K562 (cell line): ENCODE data around the gene DEDD. TPM values are rescaled to one million over a fixed set of nuclear protein-coding genes. Genes with fewer than 3 reads are reported as not detected.

Experiments used
- BACH1 ChIP-seq: fragments of 200-800 bp; sonication (Bioruptor generic); IDR thresholded peaks from 2 replicates; pipeline ENCODE4 v1.6.1; 2016; ENCODE audit warnings: missing genetic modification characterization, missing compliant biosample characterization
- BDP1 ChIP-seq: IDR thresholded peaks from 3 replicates; pipeline ENCODE4 v1.6.1; 2011; ENCODE audit not compliant: insufficient read length, insufficient read depth
- EP300 ChIP-seq: IDR thresholded peaks from 2 replicates; pipeline ENCODE4 v1.6.1; 2012; ENCODE audit warnings: low read length, improper control_type of control experiment
- ESRRA ChIP-seq: fragments of 450-650 bp; IDR thresholded peaks from 2 replicates; pipeline ENCODE4 v1.6.1; 2014; ENCODE audit warnings: low read depth, mild to moderate bottlenecking, moderate library complexity, borderline replicate concordance
- FIP1L1 ChIP-seq: fragments of 200-400 bp; formaldehyde crosslinking; IDR thresholded peaks from 2 replicates; pipeline ENCODE4 v1.6.1; 2018; ENCODE audit warnings: mild to moderate bottlenecking, low read depth, low read length; ENCODE audit not compliant: poor library complexity, severe bottlenecking
- FOXJ2 ChIP-seq: fragments of 200-800 bp; sonication (Bioruptor generic); IDR thresholded peaks from 2 replicates; pipeline ENCODE4 v1.6.1; 2016; ENCODE audit warnings: missing genetic modification characterization, missing compliant biosample characterization
- FOXP1 ChIP-seq: sonication (generic); formaldehyde crosslinking; IDR thresholded peaks from 2 replicates; pipeline ENCODE4 v1.8.0; 2022; ENCODE audit warnings: mild to moderate bottlenecking, missing genetic modification reagents
- HINFP ChIP-seq: fragments of 450-650 bp; conservative IDR thresholded peaks from 2 replicates; pipeline ENCODE4 v1.6.1; 2016; ENCODE audit warnings: missing genetic modification characterization, low read depth, mild to moderate bottlenecking, control low read depth, missing compliant biosample characterization
- ID3 ChIP-seq, 2 experiments: fragments of 250-450 bp in 1 of 2; fragments of 450-650 bp in 1 of 2; sonication (Bioruptor Pico) in 1 of 2; IDR thresholded peaks; 2 replicates each; pipeline versions ENCODE4 v1.6.1 to v1.8.0; 2016 to 2021; ENCODE audit warnings: mild to moderate bottlenecking in 2 of 2, moderate library complexity in 2 of 2, missing compliant biosample characterization in 1 of 2, missing genetic modification characterization in 1 of 2
- MAZ ChIP-seq, 2 experiments: fragments of 450-650 bp in 1 of 2; sonication (generic) in 1 of 2; formaldehyde crosslinking; IDR thresholded peaks in 1 of 2; conservative IDR thresholded peaks in 1 of 2; 2 replicates each; pipeline versions ENCODE4 v1.4.0 to v1.5.0; 2020; ENCODE audit warnings: mild to moderate bottlenecking in 1 of 2, missing genetic modification reagents in 1 of 2
- MTA1 ChIP-seq: fragments of 450-650 bp; IDR thresholded peaks from 2 replicates; pipeline ENCODE4 v1.6.1; 2017; ENCODE audit warnings: borderline replicate concordance
- MYBL2 ChIP-seq, 2 experiments: fragments of 450-650 bp in 1 of 2; sonication (generic) in 1 of 2; formaldehyde crosslinking in 1 of 2; IDR thresholded peaks; 2 replicates each; pipeline versions ENCODE4 v1.6.1 to v1.8.1; 2017 to 2022; ENCODE audit warnings: borderline replicate concordance in 1 of 2, inconsistent platforms in 1 of 2, low read depth in 1 of 2, mild to moderate bottlenecking in 1 of 2, missing genetic modification reagents in 1 of 2, moderate library complexity in 1 of 2
- NONO ChIP-seq, 2 experiments: fragments of 200-400 bp in 1 of 2; fragments of 450-650 bp in 1 of 2; formaldehyde crosslinking in 1 of 2; IDR thresholded peaks; 2 replicates each; pipeline ENCODE4 v1.6.1; 2017; ENCODE audit warnings: low read depth in 2 of 2, mild to moderate bottlenecking in 2 of 2, moderate library complexity in 2 of 2, low read length in 1 of 2
- SMC3 ChIP-seq: conservative IDR thresholded peaks from 2 replicates; pipeline ENCODE4 v1.6.1; 2011; ENCODE audit warnings: low read depth, low read length, improper control_type of control experiment; ENCODE audit not compliant: insufficient read depth
- ZBTB9 ChIP-seq: fragments of 450-650 bp; formaldehyde crosslinking; IDR thresholded peaks from 2 replicates; pipeline ENCODE4 v1.4.0; 2020; ENCODE audit warnings: mild to moderate bottlenecking, moderate library complexity
- ZNF197 ChIP-seq: fragments of 200-800 bp; sonication (Bioruptor generic); IDR thresholded peaks from 2 replicates; pipeline ENCODE4 v1.6.1; 2016; ENCODE audit warnings: low read depth, missing genetic modification characterization, missing compliant biosample characterization
- polyA plus RNA-seq, 8 experiments: library from polyadenylated mRNA; depleted of rRNA in 4 of 8; stranded (reverse) in 5 of 8; unstranded in 3 of 8; fragments of >200 nt; fragmentation: Nextera tagmentation in 2 of 8; fragmentation: Illumina TruSeq in 1 of 8; extraction: Ambion mirVana in 2 of 8; extraction: Trizol in 1 of 8; gene quantifications; 2 replicates each; pipeline versions ENCODE4 v1.2.1 to v1.2.3, GENCODE V29; 2011 to 2014; ENCODE audit warnings: inconsistent platforms in 1 of 8, missing spikeins in 1 of 8
- total RNA-seq, 7 experiments: library from RNA; depleted of rRNA in 6 of 7; stranded (reverse); fragments of >200 nt in 6 of 7; fragmentation: Illumina TruSeq in 2 of 7; extraction: Trizol in 2 of 7; gene quantifications; 2 replicates each; pipeline versions ENCODE4 v1.2.1 to v1.2.3, GENCODE V29; 2011 to 2021; ENCODE audit warnings: low replicate concordance in 1 of 7

The DEDD gene
- total and polyA plus RNA-seq, 9 of the 15 experiments (the other 6 are each of a cell fraction or from before 2014, with no cell fraction given) = 11.6 to 41.0 (median 16.8) TPM

- TF ChIP-seq NONO (IDR thresholded peaks at IDR 0.05; ENCODE audit: low read depth in 2 of 2, low read length in 1 of 2) (no peak), ID3 (CRISPR knock-in tag; IDR thresholded peaks at IDR 0.05) (no peak), ID3 (tag; IDR thresholded peaks at IDR 0.05) (peak; percentile 68; the same call in 1 of the 2 replicates), EP300 (peak; percentile 7; the same call in 1 of the 2 replicates), BDP1 (no peak), MTA1 (no peak), ZBTB9 (CRISPR knock-in tag) (no peak; the same call in 1 of the 2 replicates), FOXP1 (CRISPR knock-in tag) (peak; percentile 91), FIP1L1 (no peak), ESRRA (no peak), HINFP (tag) (no peak), ZNF197 (CRISPR knock-in tag) (peak; percentile 68; the same call in 1 of the 2 replicates), MYBL2 (IDR thresholded peaks at IDR 0.05; ENCODE audit: low read depth) (peak; percentile 42; the same call in 1 of the 2 replicates), MYBL2 (CRISPR knock-in tag; IDR thresholded peaks at IDR 0.05; ENCODE audit: borderline replicate concordance) (no peak), MAZ (CRISPR knock-in tag; conservative IDR thresholded peaks at IDR 0.05 in 1 of 2, IDR thresholded peaks at IDR 0.05 in 1 of 2) (peak in 1 of 2 experiments; percentile 44; a peak in 1 of 4 replicates), FOXJ2 (tag) (peak; percentile 81), SMC3 (no peak), BACH1 (tag) (peak; percentile 40; the same call in 1 of the 2 replicates)
Measured at GRCh38 chr1:161153682-161154337, 21.3 kb upstream of the DEDD start, which contains the start of gene UFC1 (continued).
